Activated CD4-positive, alpha-beta T cell treated with anti-CD3 and anti-CD28 coated beads, Interleukin-2, amount 50 U/mL, for 4 hours (primary cell): ENCODE results near the gene UQCC5.

Experiments used
- DNase-seq, 2 experiments: peaks; one replicate each; pipeline ENCODE4 v3.0.0-alpha.2; 2020

Gene UQCC5, protein sequence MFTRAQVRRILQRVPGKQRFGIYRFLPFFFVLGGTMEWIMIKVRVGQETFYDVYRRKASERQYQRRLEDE

GRCh38 chr3:52536369-52537164, at the start of gene UQCC5:
Gene UQCC5, plus strand, starts transcription at chr3:52536605. Its CDS starts 151 bp downstream, at chr3:52536756.
- DNase-seq = peak; percentile 95 to 96

GRCh38 chr3:52487050-52487787, 49.2 kb upstream of the UQCC5 start:
- DNase-seq = no peak

- no peak for DNase-seq
Measured at GRCh38 chr3:52487788-52488691, 48.4 kb upstream of the UQCC5 start.

DNA sequence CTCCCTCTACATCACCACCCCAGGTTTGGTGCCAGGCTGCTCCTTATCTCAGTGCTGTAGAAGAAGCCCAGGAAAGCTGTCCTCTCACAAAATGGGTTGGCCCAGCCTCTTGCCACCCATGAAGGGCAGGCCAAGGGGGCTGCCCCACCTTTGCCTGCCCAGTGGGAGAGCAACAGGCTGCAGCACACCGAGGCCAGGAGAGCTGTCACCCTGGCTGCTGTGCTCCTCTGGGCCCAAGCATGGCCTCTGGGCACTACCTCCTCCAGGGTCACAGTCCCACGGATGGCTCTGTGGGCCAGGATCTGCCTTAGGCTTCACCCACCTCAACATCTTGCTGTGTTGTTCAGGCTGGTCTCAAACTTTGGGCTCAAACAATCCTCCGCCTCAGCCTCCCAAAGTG, 47.7 kb upstream of the UQCC5 start:
- DNase-seq = no peak

DNA sequence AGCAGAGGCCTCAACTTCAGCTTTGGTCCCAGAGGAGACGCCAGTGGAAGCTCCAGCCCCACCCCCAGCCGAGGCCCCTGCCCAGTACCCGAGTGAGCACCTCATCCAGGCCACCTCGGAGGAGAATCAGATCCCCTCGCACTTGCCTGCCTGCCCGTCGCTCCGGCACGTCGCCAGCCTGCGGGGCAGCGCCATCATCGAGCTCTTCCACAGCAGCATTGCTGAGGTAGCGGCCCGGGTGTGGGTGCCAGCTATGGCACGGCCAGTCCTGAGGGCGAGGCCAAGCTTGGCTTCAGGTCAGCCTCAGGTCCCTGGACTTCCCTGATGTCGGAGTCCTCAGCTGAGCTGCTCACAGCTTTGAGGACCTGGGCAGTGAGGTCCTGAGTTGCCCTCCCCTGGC, 47.0 kb upstream of the UQCC5 start:
- DNase-seq = no peak

DNA sequence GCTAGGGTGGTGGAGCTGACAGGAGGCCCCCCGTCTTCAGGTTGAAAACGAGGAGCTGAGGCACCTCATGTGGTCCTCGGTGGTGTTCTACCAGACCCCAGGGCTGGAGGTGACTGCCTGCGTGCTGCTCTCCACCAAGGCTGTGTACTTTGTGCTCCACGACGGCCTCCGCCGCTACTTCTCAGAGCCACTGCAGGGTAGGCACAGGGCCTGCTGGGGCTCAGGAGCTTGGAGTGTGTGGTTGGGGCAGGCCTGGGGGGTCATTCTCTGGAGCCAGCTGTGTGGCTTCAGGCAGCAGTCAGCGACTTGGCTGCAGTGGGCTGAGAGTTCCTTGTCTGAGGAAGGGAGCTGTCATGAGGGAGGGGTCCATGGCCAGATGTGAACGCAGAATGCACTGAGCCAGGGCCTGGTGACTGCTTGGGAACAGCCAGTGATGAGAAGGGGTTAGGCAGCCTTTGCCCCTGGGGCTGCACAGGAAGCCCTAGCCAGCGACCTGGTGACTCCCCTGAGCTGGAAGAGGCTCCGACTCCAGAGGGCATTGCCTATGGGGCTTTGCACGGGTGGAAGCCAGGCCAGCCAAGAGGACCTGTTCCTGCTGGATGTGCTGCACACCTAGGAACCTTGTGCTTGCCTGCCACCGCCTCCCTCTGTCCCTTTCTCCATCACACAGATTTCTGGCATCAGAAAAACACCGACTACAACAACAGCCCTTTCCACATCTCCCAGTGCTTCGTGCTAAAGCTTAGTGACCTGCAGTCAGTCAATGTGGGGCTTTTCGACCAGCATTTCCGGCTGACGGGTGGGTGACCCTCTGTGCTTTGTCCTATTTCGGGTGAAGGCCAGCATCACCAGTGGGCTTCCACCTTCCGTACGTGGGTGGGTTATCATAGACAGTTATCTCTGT, 46.1 kb upstream of the UQCC5 start:
- no peak for DNase-seq

- DNase-seq = no peak
Measured at GRCh38 chr3:52490939-52491526, 45.4 kb upstream of the UQCC5 start.

GRCh38 chr3:52492059-52492458, 44.3 kb upstream of the UQCC5 start:
- no peak for DNase-seq

GRCh38 chr3:52493232-52494017, 43.0 kb upstream of the UQCC5 start:
- no peak for DNase-seq

DNA sequence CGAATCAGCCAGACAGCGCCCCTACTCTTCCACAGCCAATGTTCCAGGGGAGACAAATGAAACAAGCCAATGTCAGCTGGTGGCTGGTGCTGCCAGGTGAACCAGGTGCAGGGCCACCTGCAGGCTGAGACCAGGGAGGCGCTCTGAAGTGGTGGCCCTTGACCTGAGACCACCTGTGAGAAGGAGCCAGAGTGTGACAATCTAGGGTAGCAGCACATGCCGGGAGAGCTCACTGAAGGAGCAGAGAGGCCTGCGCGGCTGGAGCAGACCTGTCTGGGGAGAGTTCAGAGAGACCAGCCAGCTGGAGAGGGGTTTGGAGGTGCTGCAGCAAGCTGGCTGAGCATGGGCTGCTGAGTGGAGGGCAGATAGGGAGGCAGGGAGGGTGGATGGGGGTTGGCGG, 42.0 kb upstream of the UQCC5 start:
- DNase-seq = no peak

DNA sequence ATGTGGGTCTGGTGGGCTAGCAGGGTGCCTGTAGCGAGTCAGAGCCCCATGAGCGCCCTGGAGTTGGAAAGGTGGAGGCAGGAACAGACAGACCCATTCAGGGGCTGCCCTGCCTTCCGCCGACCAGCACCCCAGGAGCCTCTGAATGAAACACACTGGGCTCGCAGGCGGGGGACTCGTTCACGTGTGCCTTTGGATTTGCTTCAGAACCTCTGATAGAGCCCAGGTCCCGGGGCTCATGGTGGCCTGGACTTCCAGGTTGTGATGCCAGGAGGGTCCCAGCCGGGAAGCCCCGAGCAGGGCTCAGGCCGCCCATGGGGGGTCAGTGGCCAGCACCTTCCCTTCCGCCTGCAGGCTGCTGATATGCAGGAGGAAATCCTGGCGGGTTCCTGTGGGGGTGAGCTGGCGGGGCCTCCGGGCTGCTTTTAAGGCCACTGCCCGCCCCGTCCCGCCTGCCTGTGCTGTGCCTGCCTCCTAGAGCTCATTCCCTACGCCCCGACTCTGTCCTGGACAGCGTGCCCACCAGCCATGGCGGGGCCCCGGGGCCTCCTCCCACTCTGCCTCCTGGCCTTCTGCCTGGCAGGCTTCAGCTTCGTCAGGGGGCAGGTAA, 41.4 kb upstream of the UQCC5 start, which contains the start of gene STAB1:
TSS of gene STAB1 (plus strand) at position 453 of the 610 bp plus-strand sequence. CDS start at position 529, 76 bp downstream.
- DNase-seq = no peak

DNA sequence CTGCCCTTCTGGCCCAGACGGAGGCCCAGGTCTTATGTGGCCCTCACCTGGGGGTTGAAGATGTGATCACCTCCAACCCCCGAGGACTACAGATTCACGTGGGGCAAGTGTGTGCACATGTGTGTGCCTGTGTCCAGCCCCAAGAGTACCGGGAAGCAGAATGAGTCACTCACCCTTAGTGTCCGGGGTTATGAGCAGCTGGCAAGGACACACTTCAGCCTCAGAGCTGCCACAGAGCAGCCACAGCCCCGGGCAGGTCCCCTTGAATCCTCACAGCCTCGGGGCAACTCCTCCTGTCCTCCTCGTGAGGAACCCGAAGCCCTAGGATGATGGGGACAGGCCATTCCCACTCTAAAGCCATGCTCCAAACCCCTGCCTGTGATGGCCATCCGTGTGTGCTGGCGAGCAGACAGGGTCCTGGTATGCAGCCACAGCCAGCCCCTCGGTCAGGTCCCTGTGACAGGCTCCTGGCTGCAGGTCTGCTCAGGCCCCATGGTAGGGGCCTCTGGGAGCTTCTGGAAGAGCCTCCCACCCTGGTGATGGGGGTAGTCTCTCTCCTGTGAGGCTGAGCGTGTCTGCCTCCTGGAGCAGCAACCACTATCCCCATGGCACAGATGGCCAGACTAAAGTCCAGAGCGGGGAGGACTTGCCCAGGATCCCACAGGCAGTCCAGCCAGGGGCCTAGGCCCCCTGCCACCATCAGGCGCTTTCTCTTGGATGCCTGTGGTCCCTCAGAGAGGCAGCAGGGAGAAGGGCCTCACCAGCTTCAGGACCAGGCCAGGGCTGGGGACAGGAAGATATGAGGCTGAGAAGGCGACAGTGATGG, 40.4 kb upstream of the UQCC5 start:
- DNase-seq = no peak

GRCh38 chr3:52498137-52499054, 38.0 kb upstream of the UQCC5 start:
- no peak for DNase-seq

DNA sequence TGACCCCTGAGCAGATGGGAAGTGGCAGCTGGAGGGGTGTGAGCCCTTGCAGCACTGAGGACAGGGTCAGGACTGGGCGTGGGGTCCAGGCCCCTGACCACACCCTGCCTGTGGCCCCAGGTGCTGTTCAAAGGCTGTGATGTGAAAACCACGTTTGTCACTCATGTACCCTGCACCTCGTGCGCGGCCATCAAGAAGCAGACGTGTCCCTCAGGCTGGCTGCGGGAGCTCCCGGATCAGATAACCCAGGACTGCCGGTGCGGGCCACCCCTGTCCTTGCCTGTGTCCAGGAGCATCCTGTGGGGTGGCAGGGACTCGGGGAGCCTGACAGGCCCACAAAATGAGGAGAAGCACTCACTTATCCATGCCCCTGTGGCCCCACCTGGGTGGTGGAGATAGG, 35.4 kb upstream of the UQCC5 start:
- no peak for DNase-seq

DNA sequence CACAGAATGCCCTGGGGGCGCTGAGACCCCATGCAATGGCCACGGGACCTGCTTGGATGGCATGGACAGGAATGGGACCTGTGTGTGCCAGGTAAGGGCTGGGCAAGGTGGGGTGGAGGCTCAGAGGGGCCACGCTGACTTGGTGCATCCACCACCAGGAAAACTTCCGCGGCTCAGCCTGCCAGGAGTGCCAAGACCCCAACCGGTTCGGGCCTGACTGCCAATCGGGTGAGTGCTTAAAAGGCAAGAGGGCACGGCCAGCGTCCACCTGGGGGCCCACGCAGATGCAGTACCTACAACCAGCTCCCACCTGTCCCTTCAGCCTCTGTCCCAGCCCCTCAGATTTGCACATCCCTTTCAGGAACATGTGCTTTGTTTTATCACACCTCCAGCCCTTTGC, 34.4 kb upstream of the UQCC5 start:
- no peak for DNase-seq

- no peak for DNase-seq
Measured at GRCh38 chr3:52502808-52503350, 33.5 kb upstream of the UQCC5 start.

DNA sequence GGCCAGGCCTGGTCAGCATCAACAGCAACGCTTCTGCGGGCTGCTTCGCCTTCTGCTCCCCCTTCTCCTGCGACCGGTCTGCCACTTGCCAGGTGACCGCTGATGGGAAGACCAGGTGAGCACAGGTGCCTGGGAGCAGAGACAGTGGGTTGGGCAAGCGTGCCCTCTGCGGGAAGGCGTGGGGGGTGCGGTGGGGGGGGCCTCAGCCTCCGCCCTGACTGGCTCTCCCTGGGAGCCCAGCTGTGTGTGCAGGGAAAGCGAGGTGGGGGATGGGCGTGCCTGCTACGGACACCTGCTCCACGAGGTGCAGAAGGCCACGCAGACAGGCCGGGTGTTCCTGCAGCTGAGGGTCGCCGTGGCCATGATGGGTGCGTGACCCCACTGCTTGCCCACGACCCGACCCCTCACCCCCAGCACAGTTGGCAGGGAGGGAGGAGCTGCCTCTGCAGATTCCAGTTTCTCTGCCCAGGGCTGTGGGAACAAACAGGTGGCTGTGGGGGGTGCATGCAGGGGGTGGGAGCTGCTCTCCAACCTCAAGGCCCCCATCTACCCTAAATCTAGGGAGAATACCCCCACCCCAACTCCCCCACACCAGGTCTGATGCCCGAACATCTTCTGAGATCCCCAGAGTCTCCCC, 32.5 kb upstream of the UQCC5 start:
- DNase-seq = no peak
